Glomerular visceral epithelial cell (primary cell): ENCODE measurements around the gene TSHZ3.

Experiments used
- DNase-seq: peaks from one replicate; pipeline ENCODE4 v3.0.0-alpha.2; 2016; ENCODE audit errors: extremely low spot score

TSHZ3 gene

DNA sequence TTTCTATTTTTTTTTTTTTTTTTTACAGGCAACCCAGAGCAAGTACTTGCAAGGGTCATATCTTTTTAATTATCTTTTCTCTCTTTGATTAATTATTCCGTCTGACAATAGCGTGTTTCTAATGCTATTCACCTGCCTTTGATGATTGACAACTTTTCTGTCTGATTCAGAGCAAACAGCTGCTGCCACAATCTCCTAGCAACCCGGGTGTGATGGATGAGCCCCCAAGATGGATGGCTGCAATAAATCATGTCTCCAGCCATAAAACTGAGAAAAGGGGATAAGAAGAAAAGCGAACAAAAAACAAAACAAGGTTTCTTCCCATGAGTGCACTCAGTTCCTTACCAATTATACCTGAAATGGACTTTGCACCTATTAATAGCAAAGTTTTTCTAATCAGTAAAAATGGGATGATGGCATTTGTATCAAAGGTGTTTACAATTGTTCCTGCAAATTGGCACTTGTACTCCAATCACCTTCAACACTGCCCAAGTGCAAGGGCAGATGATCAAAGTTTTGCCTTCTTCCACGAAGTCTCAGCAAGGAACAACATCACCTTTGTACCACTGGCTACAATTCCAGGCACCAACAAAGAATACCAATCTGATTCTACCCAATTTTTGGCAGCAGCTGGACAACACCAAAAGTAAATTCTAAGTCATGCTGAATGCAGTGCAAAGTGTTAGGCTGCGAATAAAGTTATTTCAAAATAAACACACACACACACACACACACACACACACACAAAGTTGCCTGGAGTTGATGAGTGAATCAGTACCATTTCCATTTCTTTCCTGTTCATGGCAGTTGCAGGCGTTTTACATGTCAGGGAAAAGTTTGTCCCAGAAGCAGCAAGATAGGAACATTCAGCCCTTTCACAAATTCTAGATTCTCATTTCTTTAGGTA, 12.0 kb downstream of the TSHZ3 start:
- DNase-seq: no peak

DNA sequence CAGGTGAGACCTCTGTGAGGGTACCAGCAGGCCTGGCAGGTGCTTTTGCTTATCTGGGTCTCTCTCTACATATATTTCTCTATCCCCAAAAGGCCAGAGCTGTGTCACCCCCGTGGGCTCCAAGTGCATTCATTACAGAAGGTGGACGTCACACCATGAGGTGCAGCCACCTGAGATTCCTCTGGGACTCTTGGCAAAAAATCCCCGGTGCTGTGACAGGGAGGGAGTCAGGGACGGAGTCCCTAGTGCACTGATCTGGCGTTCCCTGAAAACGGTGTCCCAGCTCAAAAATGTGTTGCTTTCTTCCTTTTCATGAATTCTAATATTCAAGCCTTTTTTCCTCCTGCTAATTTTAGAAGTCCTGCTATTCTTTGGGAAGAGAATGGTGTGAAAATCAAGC, 13.5 kb downstream of the TSHZ3 start:
- no peak for DNase-seq

DNA sequence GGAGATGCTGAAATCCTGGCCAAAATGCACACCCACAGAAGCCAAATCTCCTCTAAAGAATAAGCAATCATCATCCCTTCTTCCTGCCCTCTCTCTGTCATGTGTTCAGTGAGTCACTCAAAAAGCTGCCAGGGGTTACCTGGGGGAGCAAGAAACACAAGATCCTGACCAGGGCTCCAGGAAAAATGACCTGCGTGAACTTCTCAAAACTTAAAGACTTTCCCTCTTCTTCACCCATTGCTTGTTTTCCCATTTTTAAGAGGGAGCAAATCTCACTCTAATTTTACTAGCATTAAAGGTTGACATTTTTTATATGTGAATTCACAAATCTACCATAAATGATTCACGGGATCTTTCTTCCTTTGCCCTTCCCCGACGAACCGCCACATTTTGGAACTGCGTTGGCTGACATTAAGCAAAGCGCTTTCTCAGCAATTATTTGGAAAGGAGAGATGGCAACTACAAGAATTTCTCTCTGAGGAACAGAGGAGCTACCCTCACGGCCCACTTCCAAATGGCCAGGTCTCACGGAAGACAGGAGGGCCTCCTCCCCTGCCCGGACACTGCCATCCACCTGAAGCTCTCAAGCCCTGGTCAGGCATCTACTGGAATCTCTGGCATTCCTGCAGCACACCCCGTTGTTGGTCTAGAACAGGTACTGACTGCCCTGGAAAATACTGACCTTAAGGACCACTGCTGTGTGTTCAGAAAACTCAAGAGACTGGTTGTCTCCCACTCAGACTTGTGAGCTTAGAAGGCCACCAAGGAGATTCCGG, 14.2 kb downstream of the TSHZ3 start:
- peak; percentile 40 for DNase-seq

DNA sequence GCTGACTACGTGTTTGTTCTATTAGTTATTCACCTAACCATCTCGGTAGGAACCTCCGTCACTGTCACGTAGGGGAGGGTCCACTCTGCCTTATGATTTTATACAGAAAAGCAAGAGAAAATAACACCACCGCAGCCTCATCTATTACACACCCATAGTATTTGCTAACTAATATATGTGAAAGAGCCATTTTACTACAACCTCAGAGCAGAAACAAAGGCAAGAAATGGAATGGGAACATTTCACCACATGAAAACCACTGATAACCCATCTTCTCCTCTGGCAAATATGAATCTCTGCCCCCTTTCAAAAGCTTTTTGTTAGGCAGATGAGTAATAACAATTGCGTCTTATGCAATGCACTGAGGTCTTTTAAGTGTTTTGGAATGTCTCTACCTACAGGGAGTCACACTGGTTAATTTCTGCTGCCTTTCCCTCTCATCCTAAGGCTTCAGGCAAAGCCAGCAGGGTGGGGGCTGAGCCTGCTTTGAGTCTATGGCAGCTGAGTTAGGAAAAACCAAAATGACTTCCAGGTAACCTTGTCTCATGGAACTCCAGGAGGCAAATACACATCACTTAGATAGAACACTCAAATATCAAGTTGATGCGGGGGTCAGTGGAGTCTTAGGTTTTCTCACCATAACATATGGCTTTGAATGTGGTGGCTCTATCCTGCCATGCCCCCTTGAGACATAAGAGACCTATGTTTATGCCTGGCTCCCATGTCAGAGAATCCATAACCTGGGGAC, 15.0 kb downstream of the TSHZ3 start:
- DNase-seq: peak; percentile 21

DNA sequence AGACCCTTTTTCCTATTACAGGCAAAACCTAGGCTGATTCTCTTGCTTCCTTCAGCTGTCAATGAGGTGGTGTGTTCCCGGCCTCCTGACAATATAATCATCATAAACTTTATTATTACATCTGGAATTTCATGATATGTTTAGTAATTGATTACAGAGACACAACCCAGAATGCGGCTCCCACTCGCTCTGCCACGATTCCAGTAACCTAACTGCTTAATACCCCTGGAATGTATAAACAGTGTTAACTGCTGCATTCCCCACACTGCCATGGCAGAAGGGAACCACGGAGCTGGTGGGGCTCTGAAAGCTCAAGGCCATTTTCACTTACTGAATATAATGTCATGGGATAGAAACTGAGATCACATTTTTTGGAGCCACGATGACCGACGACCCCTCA, 17.1 kb downstream of the TSHZ3 start:
- DNase-seq: no peak

DNA sequence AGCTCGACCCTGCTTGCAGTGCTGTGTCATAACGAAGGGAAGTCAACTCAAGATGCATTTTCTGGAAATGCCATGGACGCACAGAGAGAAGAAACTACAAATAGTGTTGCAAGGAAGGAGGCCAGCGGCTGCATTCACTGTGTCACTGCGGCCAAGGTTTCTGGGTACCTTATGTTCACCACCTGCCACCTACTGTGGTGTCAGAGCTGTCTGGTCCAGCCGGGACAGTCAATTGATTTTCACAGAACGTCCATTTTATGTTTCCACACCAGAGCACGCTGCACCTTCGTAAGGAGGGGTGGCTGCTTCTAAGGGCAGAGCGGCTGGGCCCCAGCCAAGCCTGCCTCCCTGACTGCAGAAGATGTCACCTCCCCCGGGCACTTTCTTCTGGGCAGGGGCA, 17.7 kb downstream of the TSHZ3 start:
- DNase-seq: no peak

DNA sequence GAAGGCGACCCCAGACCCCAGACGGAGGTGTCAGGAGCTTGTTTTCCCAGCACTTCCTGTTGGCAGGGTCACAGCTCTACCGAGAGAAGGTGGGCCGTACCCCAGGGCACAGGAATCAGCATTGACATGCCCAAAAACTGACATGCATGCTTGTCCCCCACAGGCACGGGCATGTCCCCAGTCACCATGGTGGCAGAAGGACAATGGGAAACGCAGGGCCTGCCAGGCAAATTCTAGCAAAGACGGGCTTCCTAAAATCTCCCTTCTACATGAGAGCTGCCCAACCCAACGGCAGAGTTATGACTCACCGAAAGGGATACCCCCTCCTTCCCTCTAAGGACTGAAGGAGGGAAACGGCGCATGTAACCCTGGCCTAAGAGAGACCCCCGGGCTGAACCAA, 18.5 kb downstream of the TSHZ3 start:
- DNase-seq: no peak

DNA sequence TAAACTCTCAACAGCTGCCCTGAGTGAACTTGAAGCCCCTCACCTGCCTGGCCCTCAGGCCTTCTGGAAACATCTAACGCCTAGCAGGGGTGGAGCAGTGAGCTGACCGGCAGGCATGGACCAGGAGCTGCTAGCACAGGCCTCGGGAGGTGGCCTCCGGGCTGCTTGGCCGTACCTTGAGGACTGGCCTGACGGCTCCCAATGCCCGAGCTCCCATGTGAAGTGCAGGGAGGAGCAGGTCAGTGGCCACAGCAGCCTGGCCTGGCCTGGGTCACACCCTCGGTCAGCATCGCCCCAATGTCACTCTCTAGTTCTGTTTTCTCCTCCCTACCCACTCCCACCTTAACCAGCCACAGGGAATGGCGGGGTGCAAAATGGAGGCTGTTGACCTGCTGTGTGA, 19.0 kb downstream of the TSHZ3 start:
- no peak for DNase-seq

DNA sequence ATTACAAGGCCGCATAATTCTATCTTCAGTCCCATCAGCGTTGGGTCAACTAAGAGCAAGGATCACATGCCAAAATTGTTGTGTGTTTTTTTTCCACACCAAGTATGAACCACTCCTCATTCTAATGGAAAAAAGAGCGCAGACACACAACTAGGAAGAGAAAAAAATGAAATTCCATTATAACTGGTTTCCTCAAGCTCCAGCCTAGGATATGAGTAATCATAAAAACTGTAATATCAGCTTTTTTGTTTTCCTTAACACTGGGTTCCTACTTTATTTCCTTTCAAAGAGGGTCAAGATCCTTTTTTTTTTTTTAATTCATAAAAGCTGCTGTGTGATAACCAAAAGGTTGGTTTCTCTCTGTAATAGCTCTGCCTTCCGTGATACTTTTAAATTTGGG, 19.4 kb downstream of the TSHZ3 start:
- DNase-seq: no peak

DNA sequence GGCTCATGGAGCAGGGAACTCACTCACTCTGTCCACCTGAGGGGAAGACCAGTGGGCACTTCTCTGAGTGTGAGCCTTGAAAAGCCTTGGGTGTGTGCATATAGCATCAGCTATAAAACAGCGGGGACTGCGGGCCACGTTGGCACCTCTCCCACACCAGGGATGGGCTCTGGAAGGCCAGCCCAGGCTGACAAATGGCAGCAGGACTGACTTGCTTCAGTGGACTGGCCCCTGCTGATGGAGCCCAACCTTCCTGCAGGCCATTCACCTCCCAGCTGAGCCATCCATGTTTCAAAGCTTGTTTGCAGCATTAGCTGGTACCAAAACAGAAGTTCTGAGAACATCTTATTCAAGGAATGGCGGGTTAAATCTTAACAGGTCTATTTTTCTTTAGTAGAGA, 21.0 kb downstream of the TSHZ3 start:
- no peak for DNase-seq

DNA sequence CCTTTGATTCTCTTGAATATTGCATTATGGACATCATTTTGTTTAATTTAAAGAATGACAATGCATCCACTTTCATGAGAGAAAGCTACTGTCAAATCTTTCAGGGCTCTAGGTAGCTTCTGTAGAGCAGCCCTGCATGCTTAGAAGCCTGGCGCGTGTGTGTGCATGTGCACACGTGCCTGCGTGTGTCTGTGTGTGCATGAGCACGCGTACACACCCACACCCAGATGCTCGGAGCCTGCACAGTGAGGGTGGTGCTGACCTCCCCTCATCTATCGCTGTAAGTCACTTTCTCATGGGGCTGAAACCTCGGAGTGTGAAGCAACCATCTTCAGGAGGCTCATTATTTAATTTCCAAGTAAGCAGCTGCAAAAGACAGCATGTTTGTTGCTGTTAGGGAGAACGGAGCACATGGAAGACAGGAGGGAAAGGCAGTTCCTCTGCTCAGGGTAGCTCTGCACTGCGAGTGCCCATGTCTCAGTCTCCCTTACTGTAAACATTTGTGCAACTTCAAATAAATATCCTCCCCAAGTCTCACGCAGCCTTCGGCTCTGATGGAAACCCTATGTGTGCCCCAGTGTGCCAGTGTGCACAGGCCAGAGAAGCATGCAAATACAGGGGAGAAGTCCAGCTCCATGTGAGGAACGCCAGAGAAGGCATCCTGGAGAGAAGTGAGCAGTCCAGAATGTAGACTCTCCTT, 22.8 kb downstream of the TSHZ3 start:
- no peak for DNase-seq

DNA sequence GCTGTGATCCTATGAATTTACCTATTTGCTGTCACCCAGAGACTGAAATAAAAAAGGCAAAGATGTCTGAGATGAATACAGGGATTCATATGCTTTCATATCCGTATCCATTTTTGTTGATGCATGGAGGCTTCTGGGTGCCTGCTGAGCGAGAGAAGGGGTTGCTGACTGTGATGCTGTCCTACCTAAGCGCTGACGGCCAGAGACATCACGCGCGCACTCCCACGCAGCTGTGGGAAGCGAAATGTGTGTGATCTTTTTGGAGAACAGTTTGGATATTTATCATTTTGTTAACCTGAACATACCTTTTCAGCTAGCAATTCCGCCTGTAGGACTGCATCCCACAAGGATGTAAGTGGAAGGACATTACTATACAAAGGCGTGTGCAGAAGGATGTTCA, 23.9 kb downstream of the TSHZ3 start:
- no peak for DNase-seq

DNA sequence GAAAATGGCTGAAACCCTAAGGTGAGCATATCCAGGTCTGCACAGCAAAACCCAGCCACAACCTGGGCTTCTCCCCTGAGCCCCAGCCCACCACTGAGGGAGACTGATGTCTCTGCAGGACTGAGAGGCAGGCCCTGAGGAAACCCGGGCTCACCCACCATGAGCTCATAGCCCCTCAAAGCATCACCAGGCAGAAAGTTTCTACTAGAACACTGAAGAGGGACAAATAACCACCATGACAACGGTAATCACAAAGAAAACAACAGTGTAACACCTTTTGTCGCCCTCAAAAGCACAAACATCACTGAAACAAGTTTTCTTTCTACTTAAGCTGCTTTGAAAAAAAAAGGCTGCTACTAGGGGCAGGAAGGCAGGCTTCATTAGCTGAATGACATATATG, 29.8 kb downstream of the TSHZ3 start:
- no peak for DNase-seq

DNA sequence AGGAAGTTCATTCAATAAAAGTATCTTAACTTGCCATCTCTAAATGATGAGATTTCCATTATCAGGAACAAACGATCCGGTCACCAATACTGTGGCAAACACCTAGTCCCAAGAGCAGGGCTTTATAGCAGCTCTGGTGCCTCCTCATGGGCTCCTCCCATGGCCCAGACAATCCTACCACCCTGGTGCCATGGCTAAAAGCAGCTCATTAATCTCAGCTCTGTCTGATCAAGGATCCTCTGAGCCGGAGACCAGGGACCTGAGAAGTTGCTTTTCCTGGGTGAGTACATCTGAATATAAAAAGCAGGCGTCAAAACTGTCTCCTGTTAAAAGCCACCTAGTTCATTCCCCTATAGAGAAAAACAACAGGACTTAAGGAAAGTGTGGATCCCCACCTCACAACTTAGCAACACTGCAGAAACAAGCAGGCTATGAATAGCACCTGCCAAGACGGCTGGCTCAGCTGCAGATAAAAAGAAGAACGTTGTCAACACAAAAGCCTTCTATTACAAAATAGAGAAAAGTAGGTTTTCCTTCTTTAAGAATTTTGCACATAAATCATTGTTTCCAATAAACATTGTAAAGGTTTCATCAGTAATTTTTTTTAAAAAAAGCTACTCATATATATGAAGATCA, 30.3 kb downstream of the TSHZ3 start:
- DNase-seq: no peak

DNA sequence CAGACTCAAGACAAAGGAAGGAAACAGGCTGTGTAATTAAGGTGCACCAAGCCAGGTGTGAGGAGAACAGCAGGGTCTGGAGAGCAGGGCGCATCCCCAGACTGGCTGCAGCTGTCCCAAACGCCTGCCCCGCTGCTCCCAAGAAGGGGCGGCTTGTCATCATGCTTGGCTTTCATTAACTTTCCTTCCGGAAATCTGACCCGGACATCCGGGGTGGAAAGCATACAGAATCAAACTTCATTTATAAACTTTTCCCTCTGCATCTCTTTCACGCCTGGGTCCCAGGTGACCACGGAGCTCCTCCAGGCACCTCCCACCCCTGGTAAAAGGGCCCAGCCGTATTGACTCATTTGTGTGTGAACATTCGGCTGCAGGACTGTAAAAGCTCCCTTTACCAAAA, 31.7 kb downstream of the TSHZ3 start:
- no peak for DNase-seq

DNA sequence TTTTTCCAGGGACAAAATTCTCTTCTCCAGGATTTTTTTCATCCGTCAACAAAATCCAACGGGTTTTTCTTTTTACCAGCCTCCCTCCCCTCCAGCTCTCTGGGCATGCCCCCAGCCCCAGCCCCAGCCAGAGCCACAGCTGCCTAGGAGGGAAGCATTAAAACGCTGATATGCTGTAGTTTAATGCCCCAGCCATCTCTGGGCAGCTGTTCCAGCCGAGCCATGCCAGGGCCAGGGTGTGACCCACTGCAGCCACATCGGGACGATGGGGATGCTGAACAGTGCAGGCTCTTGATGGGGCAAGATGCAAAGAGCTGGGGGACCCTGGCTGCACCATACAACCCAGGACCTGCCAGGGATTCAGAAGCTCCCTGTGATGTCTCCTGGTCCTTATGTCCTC, 32.1 kb downstream of the TSHZ3 start:
- DNase-seq: no peak

DNA sequence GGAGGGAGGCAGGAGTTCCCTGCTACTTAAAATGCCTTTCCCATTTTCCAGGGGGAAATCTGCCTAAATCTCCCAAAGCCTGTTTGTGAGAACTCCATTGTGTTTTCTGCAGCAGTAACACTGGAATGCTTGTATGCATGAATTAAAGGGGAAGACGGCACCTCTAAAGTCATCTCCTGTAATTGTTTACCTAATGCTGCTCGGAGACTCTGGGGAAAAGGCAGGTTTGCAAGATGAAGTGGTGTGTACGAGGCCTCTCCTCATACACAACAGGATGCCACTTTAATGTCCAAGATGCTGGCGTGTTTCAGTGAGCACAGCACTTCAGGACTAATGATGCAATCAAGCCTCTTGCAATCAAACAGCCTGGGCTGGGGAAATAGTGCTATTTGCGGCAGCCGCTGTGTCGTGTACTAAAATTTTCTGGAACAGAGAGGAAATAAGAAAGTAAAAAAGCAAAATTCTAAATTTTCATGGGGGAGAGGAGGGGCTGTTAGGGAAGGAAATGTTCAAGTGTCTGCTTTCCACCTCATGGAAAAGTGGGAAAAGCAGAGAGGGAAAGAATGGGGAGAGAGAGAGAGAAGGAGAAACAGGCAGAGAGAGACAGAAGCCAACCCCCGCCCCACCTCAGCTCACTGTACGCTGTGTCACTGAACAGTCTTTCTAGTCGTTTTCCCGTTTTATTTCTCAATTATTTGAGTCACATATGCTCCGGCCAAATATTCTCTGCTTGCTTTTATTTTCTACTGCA, 32.9 kb downstream of the TSHZ3 start:
- DNase-seq: no peak

DNA sequence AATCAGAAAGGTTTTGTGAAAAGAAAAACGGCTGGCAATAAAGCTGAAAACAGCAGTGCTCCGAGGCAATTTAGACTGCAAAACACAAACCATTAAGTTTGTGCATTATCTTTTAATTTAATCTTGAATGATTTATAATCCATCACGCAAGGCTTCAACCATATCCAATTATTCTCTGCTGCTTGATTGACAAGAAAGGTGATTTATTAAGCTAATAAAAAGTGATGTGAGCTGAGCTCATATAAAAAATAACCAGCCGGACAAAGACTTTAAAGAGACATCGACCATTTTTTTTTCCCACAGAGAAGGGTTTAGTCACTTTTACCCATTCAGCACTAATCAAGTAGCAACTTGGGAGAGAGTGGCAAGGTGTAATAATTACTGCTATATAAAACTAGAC, 33.6 kb downstream of the TSHZ3 start:
- no peak for DNase-seq

DNA sequence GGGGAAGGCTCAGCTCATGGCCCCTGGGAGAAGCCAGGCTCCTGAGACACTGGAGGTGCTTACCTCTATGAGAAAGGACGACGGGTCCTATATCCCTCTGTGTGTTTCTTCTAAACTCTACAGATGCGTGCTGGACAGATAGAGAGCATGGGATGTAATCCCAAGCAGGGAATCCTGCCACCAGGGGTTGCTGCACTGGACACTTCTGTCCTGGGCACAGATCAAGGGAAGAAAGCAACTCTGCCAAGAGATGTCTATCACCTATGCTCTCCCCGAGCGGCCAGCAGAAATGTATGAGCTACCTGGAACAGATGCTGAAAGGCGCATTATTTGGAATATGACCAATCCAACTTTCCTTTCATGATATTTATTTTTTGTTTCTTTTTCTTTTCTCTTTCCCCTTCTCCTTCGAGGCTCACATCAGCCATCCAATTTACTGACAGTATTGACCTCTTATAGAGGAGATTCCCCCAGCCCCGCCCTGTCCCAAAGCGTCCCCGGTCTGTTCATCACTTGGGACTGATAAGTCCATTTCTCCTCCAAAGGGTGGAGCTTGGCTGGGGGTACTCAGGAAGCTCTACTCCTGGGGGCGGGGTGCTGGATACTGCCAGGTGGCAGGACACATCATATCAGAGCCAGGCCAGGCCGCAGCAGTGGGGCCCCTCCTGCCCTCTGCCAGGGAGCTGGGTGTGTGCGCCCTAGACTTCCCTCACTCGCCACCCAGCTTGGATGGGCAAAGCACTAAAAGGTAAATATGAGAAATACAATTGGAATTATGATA, 34.2 kb downstream of the TSHZ3 start:
- no peak for DNase-seq

DNA sequence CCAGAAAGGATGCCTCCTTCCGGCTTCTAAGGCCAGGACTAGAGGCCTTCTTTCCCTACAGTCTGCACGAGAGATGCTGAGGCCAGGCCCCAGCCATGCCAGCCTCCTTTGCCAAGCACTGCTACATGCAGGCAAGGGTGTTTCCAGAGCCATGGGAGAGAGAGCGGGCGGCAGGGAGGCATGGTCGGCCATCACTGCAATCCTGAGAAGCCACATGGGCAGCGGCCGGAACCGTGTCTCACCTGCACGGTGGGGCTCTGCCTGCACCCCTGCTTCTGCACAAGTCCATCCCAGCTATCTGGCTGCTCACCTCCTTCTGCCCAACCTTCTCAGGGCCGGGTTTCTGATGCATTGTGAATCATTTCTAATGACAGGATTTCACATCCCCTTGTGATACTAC, 35.1 kb downstream of the TSHZ3 start:
- DNase-seq: no peak
